Adipocyte (in vitro differentiated cells): ENCODE data around the gene DMD.
A peak's percentile ranks its signal among the peaks of the same experiment; 100 is the strongest.

ENCODE experiments used
- DNase-seq: peaks from one replicate; pipeline ENCODE4 v3.0.0-alpha.2; 2015; ENCODE audit warnings: low read depth
- H3K27me3 ChIP-seq: replicated peaks from 2 replicates; pipeline ENCODE4 v1.7.0; 2013; ENCODE audit warnings: mild to moderate bottlenecking, low read length, moderate library complexity; ENCODE audit not compliant: control insufficient read depth, insufficient read depth
- H3K36me3 ChIP-seq: 2 replicates; pipeline ENCODE4 v1.7.0; 2013; ENCODE audit warnings: low read length, mild to moderate bottlenecking, moderate library complexity; ENCODE audit not compliant: control insufficient read depth, insufficient read depth, severe bottlenecking
- H3K4me1 ChIP-seq: 2 replicates; pipeline ENCODE4 v1.7.0; 2013; ENCODE audit warnings: mild to moderate bottlenecking, low read length, moderate library complexity; ENCODE audit not compliant: control insufficient read depth, insufficient read depth
- H3K4me3 ChIP-seq: 2 replicates; pipeline ENCODE4 v1.7.0; 2013; ENCODE audit warnings: mild to moderate bottlenecking, low read length, moderate library complexity
- H3K9ac ChIP-seq: 2 replicates; pipeline ENCODE4 v1.7.0; 2013; ENCODE audit warnings: mild to moderate bottlenecking, low read length, moderate library complexity
- H3K9me3 ChIP-seq: 2 replicates; pipeline ENCODE4 v1.7.0; 2013; ENCODE audit warnings: mild to moderate bottlenecking, low read length, moderate library complexity; ENCODE audit not compliant: control insufficient read depth

The DMD gene

DNA sequence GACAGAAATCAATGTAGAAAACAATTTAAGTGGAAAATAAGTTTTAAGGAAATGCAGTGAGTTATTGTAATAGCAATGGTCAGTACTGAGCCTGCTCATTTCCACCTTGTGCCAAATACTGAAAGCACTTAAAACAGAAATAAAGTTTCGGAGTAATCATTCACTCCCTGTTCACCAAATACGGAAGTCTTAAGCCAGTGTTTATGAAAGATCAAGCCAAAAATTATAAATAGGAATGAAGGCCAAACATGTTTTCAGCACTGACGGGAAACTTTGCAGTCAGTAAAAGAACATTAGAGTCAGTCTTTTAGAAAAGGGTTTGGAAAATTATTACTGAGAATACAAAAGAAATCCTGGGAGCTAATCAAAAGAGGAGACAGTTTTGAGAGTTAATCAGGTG is 178.6 kb downstream of the DMD start:
- DNase-seq, result no peak
- no peaks in the 10 kb centered on the region for H3K27me3 ChIP-seq
- peak overlapping the region; percentile 56 for H3K9ac ChIP-seq
- H3K36me3 ChIP-seq, result no peaks in the 10 kb centered on the region
- H3K4me3 ChIP-seq, result peak overlapping the region; percentile 40
- no peaks in the 10 kb centered on the region for H3K4me1 ChIP-seq
- no peaks in the 10 kb centered on the region for H3K9me3 ChIP-seq

DNA sequence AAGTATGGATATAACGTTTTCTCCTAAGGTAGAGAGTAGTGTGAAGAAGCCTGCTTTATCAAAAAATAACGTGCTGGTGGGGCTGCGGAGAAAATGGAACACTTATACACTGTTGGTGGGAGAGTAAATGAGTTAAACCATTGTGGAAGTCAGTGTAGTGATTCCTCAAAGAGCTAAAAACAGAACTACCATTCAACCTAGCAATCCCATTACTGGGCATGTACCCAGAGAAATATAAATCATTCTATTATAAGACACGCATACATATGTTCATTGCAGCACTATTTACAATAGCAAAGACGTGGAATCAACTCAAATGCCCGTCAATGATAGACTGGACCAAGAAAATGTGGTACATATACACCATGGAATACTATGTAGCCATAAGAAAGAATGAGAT is 196.4 kb downstream of the DMD start:
- no peak for DNase-seq
- H3K36me3 ChIP-seq, result no peaks in the 10 kb centered on the region
- no peak overlapping the region for H3K4me3 ChIP-seq
- no peaks in the 10 kb centered on the region for H3K27me3 ChIP-seq
- no peaks in the 10 kb centered on the region for H3K4me1 ChIP-seq
- H3K9me3 ChIP-seq, result no peaks in the 10 kb centered on the region
- H3K9ac ChIP-seq, result no peak overlapping the region

DNA sequence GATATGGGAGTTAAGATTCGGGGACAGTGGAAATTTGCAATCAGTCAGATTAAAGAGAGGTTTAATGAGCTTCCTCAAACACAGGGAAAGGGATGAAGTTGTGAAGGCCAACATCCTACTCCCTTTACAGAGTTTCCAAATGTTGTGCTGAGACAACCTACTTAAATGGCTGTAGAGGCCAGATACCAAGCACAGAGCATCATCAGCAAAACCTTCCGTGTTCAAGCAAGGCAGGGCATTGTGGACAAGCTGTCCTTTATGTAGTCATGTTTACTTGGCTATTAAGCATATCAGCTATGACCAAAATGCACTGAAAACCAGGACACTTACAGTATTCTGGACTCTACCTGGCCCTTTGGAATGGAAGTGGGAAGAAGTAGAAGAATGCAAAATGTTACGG is 197.3 kb downstream of the DMD start:
- Histone ChIP-seq H3K36me3 (no peaks in the 10 kb centered on the region), H3K9me3 (no peaks in the 10 kb centered on the region), H3K4me1 (no peaks in the 10 kb centered on the region), H3K27me3 (no peaks in the 10 kb centered on the region), H3K4me3 (no peak overlapping the region), H3K9ac (no peak overlapping the region)
- DNase-seq, result no peak

DNA sequence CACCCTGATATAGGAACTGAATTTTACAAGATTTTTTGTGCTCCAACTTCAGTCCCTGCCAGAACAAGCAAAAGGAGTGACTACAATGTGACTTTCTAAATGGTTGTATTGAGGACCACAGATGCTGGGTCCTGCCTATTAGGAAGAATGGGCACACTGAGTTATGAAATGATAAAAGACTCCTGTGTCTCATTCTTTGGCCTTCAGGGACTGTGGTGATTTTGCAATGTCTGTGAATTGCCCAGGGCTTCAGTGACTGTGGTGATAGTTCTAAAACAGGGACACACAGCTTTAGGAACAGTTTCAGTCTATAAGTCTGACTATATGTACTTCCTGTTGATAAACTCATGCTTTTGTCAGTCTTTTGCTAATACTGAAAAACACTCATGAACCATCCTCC is 210.2 kb downstream of the DMD start:
- no peaks in the 10 kb centered on the region for H3K9me3 ChIP-seq
- no peak for DNase-seq
- no peaks in the 10 kb centered on the region for H3K36me3 ChIP-seq
- H3K4me1 ChIP-seq, result no peaks in the 10 kb centered on the region
- no peak overlapping the region for H3K9ac ChIP-seq
- H3K4me3 ChIP-seq, result no peak overlapping the region
- no peaks in the 10 kb centered on the region for H3K27me3 ChIP-seq

DNA sequence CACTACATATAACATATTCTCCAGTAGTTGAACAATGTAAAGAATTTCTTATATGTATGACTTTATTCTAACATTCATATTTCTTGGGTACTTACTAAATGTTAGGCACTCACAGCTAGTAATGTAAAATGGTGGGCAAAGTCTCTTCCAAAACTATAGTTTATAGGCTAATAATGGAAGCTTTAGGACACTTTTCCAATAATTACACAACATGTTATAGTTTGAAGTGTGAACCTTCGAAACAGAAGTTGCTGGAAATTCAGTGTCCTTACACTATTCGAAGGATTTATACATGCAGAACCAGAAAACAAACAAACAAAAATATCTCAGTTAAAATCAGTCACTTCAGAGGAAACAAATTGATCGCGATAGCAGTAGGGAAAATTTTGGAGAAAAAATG is 212.6 kb downstream of the DMD start:
- Histone ChIP-seq H3K4me1 (no peaks in the 10 kb centered on the region), H3K9me3 (no peaks in the 10 kb centered on the region), H3K27me3 (no peaks in the 10 kb centered on the region), H3K36me3 (no peaks in the 10 kb centered on the region), H3K9ac (no peak overlapping the region), H3K4me3 (no peak overlapping the region)
- DNase-seq, result no peak

DNA sequence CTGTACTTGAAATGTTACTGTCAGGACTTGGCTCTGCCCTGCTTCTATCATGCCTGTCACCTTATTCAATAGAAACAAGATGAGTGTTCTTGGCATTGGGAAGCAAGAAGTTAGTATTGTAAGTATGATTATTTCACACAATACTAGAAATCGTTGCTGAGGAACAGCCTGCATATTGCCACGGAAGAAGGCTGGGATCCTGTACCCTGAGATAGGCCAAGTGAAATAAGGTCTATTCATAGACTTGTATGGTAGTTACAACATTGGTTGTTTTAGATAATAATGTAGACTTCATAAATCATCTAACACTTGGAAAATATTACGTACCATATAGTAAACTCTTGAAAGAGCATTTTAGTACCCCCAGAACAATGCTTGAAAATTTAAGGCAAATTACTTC is 215.9 kb downstream of the DMD start:
- no peaks in the 10 kb centered on the region for H3K4me1 ChIP-seq

DNA sequence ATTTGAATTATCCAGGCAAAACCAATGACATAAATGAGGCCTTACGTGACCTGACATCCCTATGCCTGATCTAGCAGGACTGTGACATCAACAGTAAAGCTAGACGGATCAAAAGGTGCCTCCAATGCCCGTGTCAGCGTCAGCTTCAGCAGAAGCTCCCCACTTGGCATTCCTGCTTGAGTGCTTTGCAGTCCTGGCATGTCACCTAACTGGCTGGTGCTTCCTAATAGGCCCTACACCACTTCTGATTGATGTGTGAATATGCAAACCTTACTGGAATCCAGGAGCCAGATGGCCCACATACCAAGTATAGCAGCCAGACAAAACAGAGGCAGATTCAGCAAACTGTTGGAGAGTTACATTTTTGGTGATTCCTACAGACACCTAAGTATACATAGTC is 224.2 kb downstream of the DMD start:
- DNase-seq, result no peak
- Histone ChIP-seq H3K9ac (no peak overlapping the region), H3K4me1 (peaks cover 5% of the 10 kb centered on the region), H3K27me3 (no peaks in the 10 kb centered on the region), H3K9me3 (no peaks in the 10 kb centered on the region), H3K4me3 (no peak overlapping the region), H3K36me3 (no peaks in the 10 kb centered on the region)

More for the DNA sequence above, 215.9 kb downstream of the DMD start:
- no peak for DNase-seq
- H3K9me3 ChIP-seq, result no peaks in the 10 kb centered on the region
- H3K27me3 ChIP-seq, result no peaks in the 10 kb centered on the region
- H3K4me3 ChIP-seq, result no peak overlapping the region
- no peaks in the 10 kb centered on the region for H3K36me3 ChIP-seq
- H3K9ac ChIP-seq, result no peak overlapping the region

DNA sequence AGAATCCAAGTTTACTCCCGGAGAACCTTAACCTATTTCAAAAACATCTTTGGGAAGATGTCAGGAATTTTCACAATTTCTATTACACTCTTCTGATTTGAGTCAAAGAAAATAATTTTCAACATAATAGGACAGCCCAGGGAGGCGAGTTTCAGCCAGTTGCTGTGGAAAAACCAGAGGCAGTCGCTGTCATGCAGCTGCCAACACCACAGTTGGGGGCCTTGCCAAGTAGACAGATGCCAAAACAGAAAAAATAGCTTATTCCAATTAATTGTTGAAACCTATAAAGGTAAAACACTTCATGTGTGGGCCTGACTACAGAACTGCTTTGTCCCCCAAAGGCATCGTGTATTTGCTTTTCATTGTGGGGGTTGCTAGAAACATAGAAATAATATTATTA is 225.8 kb downstream of the DMD start:
- DNase-seq, result no peak
- Histone ChIP-seq H3K27me3 (no peaks in the 10 kb centered on the region), H3K4me3 (no peak overlapping the region), H3K9me3 (no peaks in the 10 kb centered on the region), H3K36me3 (no peaks in the 10 kb centered on the region), H3K4me1 (peaks cover 5% of the 10 kb centered on the region), H3K9ac (no peak overlapping the region)

DNA sequence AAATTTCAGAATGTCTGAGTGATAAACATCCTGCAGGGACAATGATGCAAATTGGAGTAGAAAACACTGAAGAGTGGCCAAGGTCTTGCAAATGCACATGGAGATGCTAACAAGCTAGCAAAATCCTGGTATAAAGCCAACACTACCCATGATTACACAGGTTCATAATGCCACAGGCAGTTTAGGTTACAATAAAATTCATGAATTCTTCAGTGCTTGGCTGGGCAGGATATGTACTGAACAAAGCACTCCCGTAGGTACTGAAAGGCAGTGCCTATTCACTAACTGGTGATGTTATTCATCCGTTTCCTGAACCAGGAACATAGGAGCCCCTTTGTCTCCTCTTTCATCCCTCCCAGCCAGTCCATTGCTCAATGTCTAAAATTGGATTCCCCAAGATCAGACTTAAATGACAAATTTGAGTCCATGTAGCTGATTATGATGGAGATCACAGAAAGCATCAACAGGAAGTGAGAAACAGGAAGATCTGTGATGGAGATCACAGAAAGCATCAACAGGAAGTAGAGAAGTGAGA is 244.5 kb downstream of the DMD start:
- no peak for DNase-seq
- no peaks in the 10 kb centered on the region for H3K9me3 ChIP-seq
- no peaks in the 10 kb centered on the region for H3K4me1 ChIP-seq
- H3K36me3 ChIP-seq, result no peaks in the 10 kb centered on the region
- no peaks in the 10 kb centered on the region for H3K27me3 ChIP-seq
- no peak overlapping the region for H3K9ac ChIP-seq
- no peak overlapping the region for H3K4me3 ChIP-seq

DNA sequence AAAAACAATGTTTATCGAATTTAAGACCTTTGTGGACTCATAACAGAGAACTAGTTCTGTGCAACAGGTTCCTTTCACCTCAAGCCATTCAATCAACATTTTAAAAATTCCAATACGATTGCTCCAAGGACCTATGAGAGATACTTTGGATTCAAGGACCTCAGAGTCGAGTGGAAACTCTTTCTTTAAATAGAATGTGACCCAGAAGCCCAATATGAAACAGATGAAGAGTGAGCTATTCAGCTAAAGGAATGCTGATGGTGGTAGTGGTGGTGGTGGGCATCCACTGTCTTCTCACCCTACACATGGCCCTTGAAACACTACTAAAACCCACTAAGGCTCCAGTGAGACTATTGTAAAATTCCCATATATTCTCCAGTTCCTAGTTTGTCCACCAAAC is 257.2 kb downstream of the DMD start:
- Histone ChIP-seq H3K27me3 (no peaks in the 10 kb centered on the region), H3K9me3 (peaks cover 6% of the 10 kb centered on the region), H3K9ac (no peak overlapping the region), H3K4me3 (no peak overlapping the region), H3K36me3 (no peaks in the 10 kb centered on the region), H3K4me1 (peaks cover 3% of the 10 kb centered on the region)
- DNase-seq, result no peak

DNA sequence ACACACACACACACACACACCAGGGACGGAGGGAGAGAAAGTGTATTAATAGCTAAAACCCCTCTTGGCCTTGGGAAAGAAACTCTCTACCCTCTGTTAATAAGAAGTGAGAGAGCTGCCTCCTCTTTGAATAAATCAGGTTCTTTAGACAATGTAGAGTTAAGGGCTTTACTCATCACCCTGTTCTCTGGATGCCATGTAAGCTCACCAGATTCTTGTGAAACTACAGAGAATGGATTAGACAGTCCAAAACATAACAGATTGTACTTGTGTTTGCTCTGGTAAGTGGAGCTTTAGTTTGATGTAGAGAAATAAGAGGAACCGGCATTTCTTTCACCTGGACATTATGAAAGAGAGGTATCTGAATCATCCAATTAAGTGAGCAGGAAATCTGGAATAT is 263.2 kb downstream of the DMD start:
- no peak overlapping the region for H3K4me3 ChIP-seq
- H3K27me3 ChIP-seq, result no peaks in the 10 kb centered on the region
- no peaks in the 10 kb centered on the region for H3K9me3 ChIP-seq
- no peak for DNase-seq
- no peaks in the 10 kb centered on the region for H3K36me3 ChIP-seq
- H3K4me1 ChIP-seq, result peaks cover 18% of the 10 kb centered on the region
- no peak overlapping the region for H3K9ac ChIP-seq

DNA sequence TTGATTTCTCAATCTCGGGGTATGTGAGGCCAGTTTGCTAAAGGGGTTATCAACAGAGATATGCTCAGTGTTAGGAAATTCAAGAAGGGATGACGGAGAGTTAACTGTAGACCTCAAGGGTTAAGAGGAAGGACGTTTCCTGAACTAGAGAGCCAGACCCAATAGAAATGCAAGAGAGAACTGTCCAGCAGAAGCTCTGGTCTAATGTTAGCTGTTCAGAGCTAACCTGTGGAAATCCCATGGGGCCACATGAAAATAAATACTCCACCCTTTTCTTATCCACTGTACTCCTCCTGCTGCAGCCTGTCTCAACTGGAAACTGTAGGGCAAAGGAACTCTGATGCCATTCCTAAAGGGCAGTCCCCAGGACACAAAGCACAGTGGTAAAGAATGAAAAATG is 274.3 kb downstream of the DMD start:
- Histone ChIP-seq H3K9me3 (no peaks in the 10 kb centered on the region), H3K36me3 (no peaks in the 10 kb centered on the region), H3K4me3 (no peak overlapping the region), H3K4me1 (no peaks in the 10 kb centered on the region), H3K9ac (no peak overlapping the region), H3K27me3 (no peaks in the 10 kb centered on the region)
- DNase-seq, result no peak
